ENCODE results near the gene ZNHIT3.

ZNHIT3 gene

DNA sequence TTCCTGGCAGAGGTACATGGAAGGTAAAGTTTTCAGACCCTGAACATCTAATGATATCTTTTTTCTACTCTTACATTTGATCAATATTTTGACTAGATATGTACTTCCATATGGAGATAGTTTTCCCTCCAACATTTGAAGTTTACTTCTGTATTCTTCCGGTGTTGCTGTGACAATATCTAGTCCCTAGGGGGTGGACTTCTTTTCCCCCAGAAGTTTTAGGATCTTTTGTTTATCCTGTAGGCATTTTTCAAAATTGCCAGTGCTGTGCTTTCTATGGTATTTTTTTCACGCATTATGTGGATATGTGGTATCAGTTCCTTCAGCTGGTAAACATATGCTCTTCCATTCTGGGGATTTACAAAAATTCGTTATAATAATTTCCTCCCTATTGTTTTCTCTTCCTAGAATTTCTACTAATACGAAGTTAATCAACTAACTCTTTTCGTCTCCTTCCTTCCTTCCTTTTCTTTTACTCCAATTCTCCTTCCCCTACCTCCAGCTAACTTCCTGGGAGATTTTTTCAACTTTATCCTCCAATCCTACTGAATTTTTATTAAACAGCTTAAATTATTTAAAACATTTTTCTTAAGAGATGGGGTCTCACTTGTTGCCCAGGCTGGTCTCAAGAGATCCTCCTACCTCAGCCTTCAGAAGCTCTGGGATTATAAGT lies 26.1 kb upstream of the ZNHIT3 start:
- Histone ChIP-seq H3K9ac (ENCODE audit: insufficient read length, low read depth) (no peak overlapping the region), H3K4me1 (ENCODE audit: insufficient read depth, insufficient read length) (no peaks in the 10 kb centered on the region), H3K9me3 (ENCODE audit: insufficient read depth, low read length) (no peaks in the 10 kb centered on the region), H3K27me3 (ENCODE audit: insufficient read depth, insufficient read length) (peaks cover 9% of the 10 kb centered on the region), H3K36me3 (ENCODE audit: insufficient read depth, insufficient read length, low read length) (no peaks in the 10 kb centered on the region), H3K4me3 (ENCODE audit: insufficient read length, low read depth) (no peak overlapping the region)
- TF ChIP-seq YY1 (IDR thresholded peaks at IDR 0.05; ENCODE audit: insufficient read depth, insufficient read length) (no peak), ZNF274 (IDR thresholded peaks at IDR 0.05; ENCODE audit: low read depth, low read length) (no peak), SUZ12 (IDR thresholded peaks at IDR 0.05; ENCODE audit: extremely low read depth, insufficient read depth, insufficient read length) (no peak)
- no peak for DNase-seq (ENCODE audit: low read depth, low spot score)

- H3K9me3 ChIP-seq (ENCODE audit: insufficient read depth, low read length): no peaks in the 10 kb centered on the region
- no peaks in the 10 kb centered on the region for H3K36me3 ChIP-seq (ENCODE audit: insufficient read depth, insufficient read length, low read length)
- DNase-seq (ENCODE audit: low read depth, low spot score): no peak
- H3K27me3 ChIP-seq (ENCODE audit: insufficient read depth, insufficient read length): peaks cover 9% of the 10 kb centered on the region
- H3K9ac ChIP-seq (ENCODE audit: insufficient read length, low read depth): no peak overlapping the region
- H3K4me1 ChIP-seq (ENCODE audit: insufficient read depth, insufficient read length): no peaks in the 10 kb centered on the region
- H3K4me3 ChIP-seq (ENCODE audit: insufficient read length, low read depth): no peak overlapping the region
- TF ChIP-seq ZNF274 (IDR thresholded peaks at IDR 0.05; ENCODE audit: low read depth, low read length): no peak
- no peak for TF ChIP-seq YY1 (IDR thresholded peaks at IDR 0.05; ENCODE audit: insufficient read depth, insufficient read length)
- TF ChIP-seq SUZ12 (IDR thresholded peaks at IDR 0.05; ENCODE audit: extremely low read depth, insufficient read depth, insufficient read length): no peak
Measured at GRCh38 chr17:36461330-36462110, 25.0 kb upstream of the ZNHIT3 start.

- peak; percentile 81 for DNase-seq (ENCODE audit: low read depth, low spot score)
- peaks cover 9% of the 10 kb centered on the region for H3K27me3 ChIP-seq (ENCODE audit: insufficient read depth, insufficient read length)
- H3K9me3 ChIP-seq (ENCODE audit: insufficient read depth, low read length): no peaks in the 10 kb centered on the region
- no peaks in the 10 kb centered on the region for H3K4me1 ChIP-seq (ENCODE audit: insufficient read depth, insufficient read length)
- H3K36me3 ChIP-seq (ENCODE audit: insufficient read depth, insufficient read length, low read length): no peaks in the 10 kb centered on the region
- no peak overlapping the region for H3K4me3 ChIP-seq (ENCODE audit: insufficient read length, low read depth)
- H3K9ac ChIP-seq (ENCODE audit: insufficient read length, low read depth): no peak overlapping the region
- TF ChIP-seq SUZ12 (IDR thresholded peaks at IDR 0.05; ENCODE audit: extremely low read depth, insufficient read depth, insufficient read length) (no peak), ZNF274 (IDR thresholded peaks at IDR 0.05; ENCODE audit: low read depth, low read length) (no peak), YY1 (IDR thresholded peaks at IDR 0.05; ENCODE audit: insufficient read depth, insufficient read length) (no peak)
Measured at GRCh38 chr17:36463916-36464764, 22.3 kb upstream of the ZNHIT3 start.

DNA sequence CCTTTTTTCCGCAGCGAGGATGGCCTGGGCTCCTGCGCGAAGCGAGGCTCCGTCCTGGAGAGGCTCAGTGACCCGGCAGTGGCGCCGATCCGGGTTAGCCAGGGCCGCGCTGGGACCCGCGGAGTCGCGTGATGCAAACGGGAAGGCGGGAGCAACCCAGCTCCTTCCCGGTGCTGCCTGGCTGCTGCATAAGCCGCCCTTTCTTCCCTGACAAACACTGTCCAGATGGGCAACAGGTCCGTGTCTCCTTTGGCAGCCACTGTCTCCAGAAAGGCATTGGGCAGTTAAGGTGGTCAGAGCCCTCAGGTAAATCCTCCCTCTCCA lies 21.8 kb upstream of the ZNHIT3 start:
- Histone ChIP-seq H3K4me3 (ENCODE audit: insufficient read length, low read depth) (no peak overlapping the region), H3K9ac (ENCODE audit: insufficient read length, low read depth) (no peak overlapping the region), H3K4me1 (ENCODE audit: insufficient read depth, insufficient read length) (no peaks in the 10 kb centered on the region), H3K9me3 (ENCODE audit: insufficient read depth, low read length) (no peaks in the 10 kb centered on the region), H3K27me3 (ENCODE audit: insufficient read depth, insufficient read length) (peaks cover 9% of the 10 kb centered on the region), H3K36me3 (ENCODE audit: insufficient read depth, insufficient read length, low read length) (no peaks in the 10 kb centered on the region)
- TF ChIP-seq YY1 (IDR thresholded peaks at IDR 0.05; ENCODE audit: insufficient read depth, insufficient read length) (no peak), SUZ12 (IDR thresholded peaks at IDR 0.05; ENCODE audit: extremely low read depth, insufficient read depth, insufficient read length) (no peak), ZNF274 (IDR thresholded peaks at IDR 0.05; ENCODE audit: low read depth, low read length) (no peak)
- no peak for DNase-seq (ENCODE audit: low read depth, low spot score)

DNA sequence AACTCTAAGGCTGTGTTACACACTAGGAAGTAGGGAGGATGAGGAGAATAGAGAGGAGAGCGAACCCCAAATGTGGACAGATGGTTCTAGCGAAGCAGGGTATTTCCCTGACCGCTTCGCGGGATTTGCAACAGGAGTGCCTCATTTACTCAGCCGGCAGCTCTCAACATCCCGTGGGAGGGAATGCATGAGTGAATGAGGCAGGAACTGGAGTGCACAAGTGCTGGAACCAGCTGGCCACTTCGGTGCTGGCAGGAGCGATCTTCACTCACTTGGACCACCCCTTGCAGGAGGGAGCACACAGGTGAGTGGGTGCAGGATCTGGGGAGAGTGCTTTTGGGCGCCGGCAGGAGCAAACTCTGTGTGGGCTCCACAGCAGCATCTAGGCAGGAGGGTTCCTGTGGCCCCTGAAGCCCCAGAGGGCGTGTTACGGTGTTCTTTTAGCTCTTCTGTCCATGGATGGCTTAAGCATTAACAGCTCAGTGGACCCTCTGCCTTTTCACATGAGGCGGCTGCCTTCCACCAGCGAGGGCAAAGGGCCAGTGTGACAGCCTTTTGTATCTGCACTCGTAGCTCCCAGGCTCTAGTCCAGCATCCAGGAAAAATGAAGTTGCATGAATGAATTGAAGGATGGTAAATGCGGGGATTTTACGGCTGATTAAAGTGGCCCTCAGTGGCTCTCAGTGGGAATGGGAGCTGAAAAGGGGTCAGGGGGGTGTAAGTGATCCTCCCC lies 17.4 kb upstream of the ZNHIT3 start:
- TF ChIP-seq ZNF274 (IDR thresholded peaks at IDR 0.05; ENCODE audit: low read depth, low read length) (no peak), YY1 (IDR thresholded peaks at IDR 0.05; ENCODE audit: insufficient read depth, insufficient read length) (no peak), SUZ12 (IDR thresholded peaks at IDR 0.05; ENCODE audit: extremely low read depth, insufficient read depth, insufficient read length) (no peak)
- no peak for DNase-seq (ENCODE audit: low read depth, low spot score)
- peaks cover 7% of the 10 kb centered on the region for H3K27me3 ChIP-seq (ENCODE audit: insufficient read depth, insufficient read length)
- H3K36me3 ChIP-seq (ENCODE audit: insufficient read depth, insufficient read length, low read length): no peaks in the 10 kb centered on the region
- H3K4me1 ChIP-seq (ENCODE audit: insufficient read depth, insufficient read length): no peaks in the 10 kb centered on the region
- H3K9ac ChIP-seq (ENCODE audit: insufficient read length, low read depth): no peak overlapping the region
- H3K9me3 ChIP-seq (ENCODE audit: insufficient read depth, low read length): no peaks in the 10 kb centered on the region
- no peak overlapping the region for H3K4me3 ChIP-seq (ENCODE audit: insufficient read length, low read depth)

GRCh38 chr17:36469733-36470132 lies 16.7 kb upstream of the ZNHIT3 start:
- no peak overlapping the region for H3K9ac ChIP-seq (ENCODE audit: insufficient read length, low read depth)
- H3K36me3 ChIP-seq (ENCODE audit: insufficient read depth, insufficient read length, low read length): no peaks in the 10 kb centered on the region
- no peaks in the 10 kb centered on the region for H3K9me3 ChIP-seq (ENCODE audit: insufficient read depth, low read length)
- no peak overlapping the region for H3K4me3 ChIP-seq (ENCODE audit: insufficient read length, low read depth)
- H3K27me3 ChIP-seq (ENCODE audit: insufficient read depth, insufficient read length): peaks cover 7% of the 10 kb centered on the region
- DNase-seq (ENCODE audit: low read depth, low spot score): no peak
- TF ChIP-seq YY1 (IDR thresholded peaks at IDR 0.05; ENCODE audit: insufficient read depth, insufficient read length): no peak
- no peak for TF ChIP-seq ZNF274 (IDR thresholded peaks at IDR 0.05; ENCODE audit: low read depth, low read length)
- no peak for TF ChIP-seq SUZ12 (IDR thresholded peaks at IDR 0.05; ENCODE audit: extremely low read depth, insufficient read depth, insufficient read length)
- H3K4me1 ChIP-seq (ENCODE audit: insufficient read depth, insufficient read length): no peaks in the 10 kb centered on the region
